Kidney (tissue), 14 donors: Measurements from ENCODE around the gene WDR31. TPM values are rescaled to one million over a fixed set of nuclear protein-coding genes. Genes with fewer than 3 reads are reported as not detected.

Experiments used
- DNase-seq, 5 donors: peaks; one replicate each; pipeline ENCODE4 v3.0.0-alpha.2; 2013 to 2020
- FAIRE-seq: peaks from 2 replicates; lab custom pipeline; 2012; peaks lifted over from hg19 to GRCh38; lab: Jason Lieb, UNC
- H3K27ac ChIP-seq, 2 donors: one replicate each; pipeline ENCODE4 v1.7.0; 2013; ENCODE audit warnings: low read depth in 2 of 2, low read length in 2 of 2, inconsistent platforms in 1 of 2
- H3K27me3 ChIP-seq: one replicate; pipeline ENCODE4 v1.7.1; 2013; ENCODE audit warnings: low read length, inconsistent platforms; ENCODE audit not compliant: control insufficient read depth, insufficient read depth
- H3K36me3 ChIP-seq, 3 donors: one replicate each; pipeline versions ENCODE4 v1.7.0 to v1.7.1; 2013; ENCODE audit warnings: low read length in 3 of 3, control low read depth in 1 of 3, inconsistent platforms in 1 of 3; ENCODE audit not compliant: insufficient read depth in 3 of 3, control insufficient read depth in 2 of 3
- H3K4me1 ChIP-seq, 3 donors: one replicate each; pipeline versions ENCODE4 v1.7.0 to v1.7.1; 2013; ENCODE audit warnings: low read length in 3 of 3, inconsistent platforms in 1 of 3, low read depth in 1 of 3; ENCODE audit not compliant: control insufficient read depth in 2 of 3, insufficient read depth in 2 of 3
- H3K4me3 ChIP-seq, 3 donors: one replicate each; pipeline versions ENCODE4 v1.7.0 to v1.8.1; 2013; ENCODE audit warnings: low read length in 3 of 3, control low read depth in 1 of 3, inconsistent platforms in 1 of 3
- H3K9ac ChIP-seq, 3 donors: one replicate each; pipeline versions ENCODE4 v1.7.0 to v1.7.1; 2013; ENCODE audit warnings: low read length in 3 of 3, control low read depth in 1 of 3, inconsistent platforms in 1 of 3
- H3K9me3 ChIP-seq, 3 donors: one replicate each; pipeline versions ENCODE4 v1.7.0 to v1.7.1; 2013; ENCODE audit warnings: low read length in 3 of 3, control low read depth in 1 of 3, inconsistent platforms in 1 of 3; ENCODE audit not compliant: control insufficient read depth in 2 of 3, insufficient read depth in 1 of 3
- intact Hi-C: fragments of 100-400 bp; cut with DNase I; formaldehyde crosslinking; loops from one replicate; pipeline ENCODE4 v1.11.1; 2022
- polyA plus RNA-seq: library from polyadenylated mRNA; stranded (reverse); fragments of 350-450 nt; fragmentation: Illumina TruSeq; extraction: RNeasy Lipid Tissue Mini Kit (QIAGEN cat#74804); gene quantifications from one replicate; pipeline ENCODE4 v1.2.3, GENCODE V29; 2014; ENCODE audit warnings: low read depth, low replicate concordance; ENCODE audit not compliant: insufficient read depth
- total RNA-seq: library from RNA; stranded (reverse); fragmentation: NEBNext Ultra II Directional; extraction: Animal tissue kit (Norgen Biotek cat#: 25700); gene quantifications from one replicate; pipeline ENCODE4 v1.2.1, GENCODE V29; 2021
- TF ChIP-seq, protein P1 (sequence below): IDR thresholded peaks from 3 replicates; pipeline ENCODE4 v1.5.1; 2012; ENCODE audit warnings: mild to moderate bottlenecking, moderate library complexity, borderline replicate concordance; ENCODE audit not compliant: insufficient read depth; ENCODE audit errors: extremely low read depth
- donor health status: control.
- donor health status: control.
- donor health status: control.
- donor health status: control.
- donor health status: control.
- donor health status: DM: yes; HTN: yes; CAD: no.
- donor health status: Normal renal cell carcinoma (clear cell type).

WDR31 gene
- total and polyA plus RNA-seq, 2 donors from 2014 or later: 3.1 to 8.7 TPM

DNA sequence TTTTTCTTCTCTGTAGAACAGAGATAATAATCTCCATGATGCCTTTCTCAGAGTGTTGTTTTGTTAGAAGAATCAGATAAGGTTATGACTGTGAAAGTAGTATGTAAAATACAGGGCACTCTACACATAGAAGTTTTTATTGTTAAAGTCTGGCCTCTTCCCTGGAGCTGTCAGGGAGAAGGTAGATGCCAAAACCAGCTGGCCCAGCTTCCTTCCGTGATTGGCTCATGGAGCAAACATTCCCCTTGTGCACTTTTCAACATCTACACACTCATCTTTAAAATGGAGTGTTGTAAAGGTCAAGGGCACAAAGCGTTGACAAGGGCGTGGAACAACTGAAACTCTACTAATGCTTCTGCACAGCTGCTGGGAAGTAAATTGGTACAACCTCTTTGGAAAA, 29.5 kb downstream of the WDR31 start:
- H3K27ac ChIP-seq: no peak overlapping the region
- intact Hi-C loops: no loop called here
- H3K4me3 ChIP-seq: no peak overlapping the region
- H3K4me1 ChIP-seq: no peaks in the 10 kb centered on the region
- H3K9me3 ChIP-seq: no peaks in the 10 kb centered on the region
- TF ChIP-seq, protein P1, sequence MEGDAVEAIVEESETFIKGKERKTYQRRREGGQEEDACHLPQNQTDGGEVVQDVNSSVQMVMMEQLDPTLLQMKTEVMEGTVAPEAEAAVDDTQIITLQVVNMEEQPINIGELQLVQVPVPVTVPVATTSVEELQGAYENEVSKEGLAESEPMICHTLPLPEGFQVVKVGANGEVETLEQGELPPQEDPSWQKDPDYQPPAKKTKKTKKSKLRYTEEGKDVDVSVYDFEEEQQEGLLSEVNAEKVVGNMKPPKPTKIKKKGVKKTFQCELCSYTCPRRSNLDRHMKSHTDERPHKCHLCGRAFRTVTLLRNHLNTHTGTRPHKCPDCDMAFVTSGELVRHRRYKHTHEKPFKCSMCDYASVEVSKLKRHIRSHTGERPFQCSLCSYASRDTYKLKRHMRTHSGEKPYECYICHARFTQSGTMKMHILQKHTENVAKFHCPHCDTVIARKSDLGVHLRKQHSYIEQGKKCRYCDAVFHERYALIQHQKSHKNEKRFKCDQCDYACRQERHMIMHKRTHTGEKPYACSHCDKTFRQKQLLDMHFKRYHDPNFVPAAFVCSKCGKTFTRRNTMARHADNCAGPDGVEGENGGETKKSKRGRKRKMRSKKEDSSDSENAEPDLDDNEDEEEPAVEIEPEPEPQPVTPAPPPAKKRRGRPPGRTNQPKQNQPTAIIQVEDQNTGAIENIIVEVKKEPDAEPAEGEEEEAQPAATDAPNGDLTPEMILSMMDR: no peak
- FAIRE-seq (no peak), DNase-seq (no peak)
- no peak overlapping the region for H3K9ac ChIP-seq
- no peaks in the 10 kb centered on the region for H3K27me3 ChIP-seq
- H3K36me3 ChIP-seq: no peaks in the 10 kb centered on the region

DNA sequence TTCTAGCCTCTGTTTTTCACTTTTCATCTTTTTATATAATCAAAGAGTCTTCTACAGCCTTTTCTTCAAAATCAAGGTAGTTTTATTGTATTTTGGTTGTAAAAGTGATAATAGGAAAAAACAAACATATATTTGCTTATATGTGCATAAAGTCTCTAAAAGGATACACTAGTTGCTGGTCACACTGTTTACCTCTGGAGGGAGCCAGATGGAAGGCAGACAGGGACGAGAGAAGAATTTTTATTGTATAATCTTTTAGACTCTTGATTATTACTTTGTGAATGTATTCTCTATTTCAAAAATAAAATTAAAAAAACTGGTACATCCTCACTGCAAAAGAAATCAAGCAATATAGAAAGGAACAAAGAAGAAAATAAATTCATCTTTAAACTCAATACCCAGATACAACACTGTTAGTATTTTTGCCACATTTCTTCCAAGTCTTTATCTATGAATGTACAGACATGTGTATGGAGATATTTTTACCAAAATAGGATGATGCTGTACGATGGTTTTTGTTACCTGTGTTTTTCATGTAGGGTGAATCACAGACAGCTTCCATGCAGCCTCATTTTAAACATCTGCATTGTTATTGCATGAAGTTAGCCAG, 30.8 kb downstream of the WDR31 start:
- DNase-seq (peak in 3 of 5 donors; percentile 13 to 64 (median 41)), FAIRE-seq (peak; percentile 27)
- H3K4me3 ChIP-seq: no peak overlapping the region
- H3K9me3 ChIP-seq: no peaks in the 10 kb centered on the region
- H3K36me3 ChIP-seq: no peaks in the 10 kb centered on the region
- H3K27ac ChIP-seq: no peak overlapping the region
- TF ChIP-seq, protein P1: peak; percentile 59
- H3K27me3 ChIP-seq: no peaks in the 10 kb centered on the region
- intact Hi-C loops: no loop called here
- no peaks in the 10 kb centered on the region for H3K4me1 ChIP-seq
- no peak overlapping the region for H3K9ac ChIP-seq

DNA sequence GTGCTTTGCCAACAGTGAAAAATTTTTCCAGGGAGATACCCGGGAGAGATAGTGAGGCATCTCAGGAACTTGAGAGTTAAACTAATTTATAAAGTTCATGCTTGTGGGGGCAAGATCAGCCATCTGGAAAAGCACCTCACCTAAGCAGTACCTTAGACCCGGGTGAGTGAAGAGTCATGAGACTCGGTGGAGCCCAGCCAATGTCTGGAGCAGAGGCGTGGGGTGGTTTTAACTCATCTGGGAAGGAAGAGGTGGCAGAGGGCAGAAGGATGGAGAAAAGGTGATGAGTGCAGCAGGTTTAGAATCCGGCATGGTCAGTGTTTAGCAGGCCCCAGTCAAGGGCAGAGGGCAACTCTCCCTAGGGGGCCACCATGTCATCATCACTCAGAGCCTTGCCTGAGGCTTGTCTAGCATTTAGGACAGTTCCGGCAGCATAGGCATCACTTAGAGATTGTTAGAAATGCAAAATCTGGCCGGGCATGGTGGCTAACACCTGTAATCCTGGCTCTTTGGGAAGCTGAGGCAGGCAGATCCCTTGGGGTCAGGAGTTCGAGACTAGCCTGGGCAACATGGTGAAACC, 32.6 kb downstream of the WDR31 start:
- FAIRE-seq (no peak), DNase-seq (peak in 3 of 5 donors; percentile 22 to 55 (median 35))
- no peak overlapping the region for H3K4me3 ChIP-seq
- no peaks in the 10 kb centered on the region for H3K27me3 ChIP-seq
- H3K4me1 ChIP-seq: peaks cover 0 to under 1% (median 0%) of the 10 kb centered on the region in 3 donors
- H3K36me3 ChIP-seq: no peaks in the 10 kb centered on the region
- no peak overlapping the region for H3K9ac ChIP-seq
- intact Hi-C loops: no loop called here
- peak overlapping the region in 1 of 2 donors; percentile 43 for H3K27ac ChIP-seq
- TF ChIP-seq, protein P1: no peak
- H3K9me3 ChIP-seq: no peaks in the 10 kb centered on the region

DNA sequence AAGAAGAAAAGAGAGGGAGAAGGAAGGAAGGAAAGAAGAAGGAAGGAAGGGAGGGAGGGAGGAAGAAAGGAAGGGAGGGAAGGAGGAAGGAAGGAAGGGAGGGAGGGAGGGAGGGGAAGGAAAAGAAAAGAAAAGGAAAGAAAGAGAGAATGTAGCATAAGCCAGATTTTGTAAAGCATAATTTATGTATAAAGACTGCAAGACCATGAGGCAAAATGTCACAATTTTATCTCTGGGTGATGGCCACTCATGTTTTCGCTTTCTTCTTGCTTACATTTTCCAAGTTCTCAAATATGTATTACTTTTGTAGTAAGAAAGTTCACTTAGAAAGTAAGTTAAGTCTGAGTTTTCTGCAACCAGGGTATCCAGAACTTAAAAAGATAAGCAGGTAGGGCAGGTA, 33.5 kb downstream of the WDR31 start:
- Histone ChIP-seq H3K4me3 (no peak overlapping the region), H3K4me1 (peaks cover 0 to 2% (median 0%) of the 10 kb centered on the region in 3 donors), H3K27ac (no peak overlapping the region), H3K27me3 (no peaks in the 10 kb centered on the region), H3K9ac (no peak overlapping the region), H3K36me3 (no peaks in the 10 kb centered on the region), H3K9me3 (no peaks in the 10 kb centered on the region)
- FAIRE-seq (no peak), DNase-seq (no peak)
- intact Hi-C loops: no loop called here
- TF ChIP-seq, protein P1: no peak
